Measurements from ENCODE around the gene PVRIG. TPM values are rescaled to one million over a fixed set of nuclear protein-coding genes. Genes with fewer than 3 reads are reported as not detected.

The PVRIG gene
- total and polyA plus RNA-seq, 2 of the 8 experiments (the other 6 are each of a cell fraction or from before 2014, with no cell fraction given): 0.15 TPM; not detected in 1

GRCh38 chr7:100175296-100175935 is 44.3 kb upstream of the PVRIG start (continued):
- TF ChIP-seq GTF2F1 (IDR thresholded peaks at IDR 0.05; ENCODE audit: borderline replicate concordance, low read depth, low read length): no peak
- no peak for TF ChIP-seq RNF2 (IDR thresholded peaks at IDR 0.05; ENCODE audit: borderline replicate concordance, low read depth, low read length, missing control alignments, poor library complexity, severe bottlenecking)
- no peak for TF ChIP-seq EZH2 (IDR thresholded peaks at IDR 0.05; ENCODE audit: low read depth, low read length, severe bottlenecking)
- no peak for TF ChIP-seq YY1 (IDR thresholded peaks at IDR 0.05; ENCODE audit: low read depth, low read length)
- TF ChIP-seq ASH2L (IDR thresholded peaks at IDR 0.05; ENCODE audit: low read length): no peak
- TF ChIP-seq PHF8 (conservative IDR thresholded peaks at IDR 0.05; ENCODE audit: low read depth, low read length): no peak
